Activated CD8-positive, alpha-beta memory T cell treated with anti-CD3 and anti-CD28 coated beads, Interleukin-2, amount 50 U/mL, for 1 hour (primary cell): ENCODE measurements around the gene CCDC24.

Experiments
- DNase-seq: peaks from one replicate; pipeline ENCODE4 v3.0.0-alpha.2; 2020; ENCODE audit errors: extremely low read depth

Gene CCDC24

DNA sequence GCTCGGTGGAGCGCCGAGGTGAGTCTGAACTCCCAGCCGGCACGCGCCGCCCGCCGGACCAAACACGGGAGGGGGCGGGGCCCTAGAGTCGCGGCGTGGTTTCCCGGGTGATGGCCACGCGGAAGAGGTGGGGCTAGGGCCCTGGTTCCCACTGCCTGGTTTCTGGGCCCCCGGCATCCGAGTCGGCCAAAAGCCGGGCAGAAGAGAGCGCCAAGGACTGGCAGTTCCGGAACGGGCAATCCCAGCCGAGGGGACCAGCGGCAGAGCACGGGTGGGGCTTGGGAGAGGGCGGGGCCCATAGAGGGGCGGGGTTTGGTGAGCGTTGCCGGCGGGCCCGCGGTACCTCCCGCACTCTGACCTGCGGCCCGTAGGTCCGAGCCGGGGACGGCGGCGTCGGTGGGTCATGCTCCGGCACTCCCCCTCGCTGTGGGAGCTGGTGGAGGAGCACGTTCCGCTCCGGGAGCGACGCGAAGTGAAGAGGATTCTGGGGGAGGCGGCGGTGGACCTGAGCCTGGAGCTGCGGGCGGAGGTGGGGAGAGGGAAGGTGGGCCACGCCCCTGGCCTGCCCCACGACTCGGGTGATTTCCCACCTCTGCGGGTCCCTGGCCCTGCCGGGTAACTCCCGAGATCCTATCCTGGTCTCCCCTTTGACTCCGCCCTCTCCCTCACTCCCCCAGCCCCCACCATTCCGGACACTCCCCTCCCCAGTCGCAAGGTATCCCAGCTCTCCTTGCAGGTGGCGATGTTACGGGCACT, at the start of gene CCDC24:
Gene CCDC24, plus strand, starts transcription at position 124 of the 756 bp plus-strand sequence. Its CDS starts 280 bp downstream, at position 404.
- no peak for DNase-seq

DNA sequence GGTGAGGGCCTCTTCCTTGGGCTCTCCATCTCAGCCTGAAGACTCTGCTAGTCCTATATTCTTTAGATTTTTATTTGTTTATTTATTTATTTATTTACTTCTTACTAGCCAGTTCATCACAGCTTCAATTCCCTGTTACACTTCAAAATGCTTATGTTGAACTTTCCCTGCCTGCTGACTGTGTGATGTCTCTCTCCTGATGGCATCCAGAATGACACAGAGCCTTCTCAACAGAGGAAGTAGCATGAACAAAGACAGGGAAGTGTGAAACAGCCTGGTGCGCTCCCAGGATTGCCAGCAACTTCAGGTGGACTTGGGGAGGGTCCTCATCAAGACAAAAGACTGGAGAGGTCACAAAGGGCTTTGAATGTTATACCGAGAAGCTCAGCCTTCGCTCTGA, 49.0 kb upstream of the CCDC24 start:
- no peak for DNase-seq

DNA sequence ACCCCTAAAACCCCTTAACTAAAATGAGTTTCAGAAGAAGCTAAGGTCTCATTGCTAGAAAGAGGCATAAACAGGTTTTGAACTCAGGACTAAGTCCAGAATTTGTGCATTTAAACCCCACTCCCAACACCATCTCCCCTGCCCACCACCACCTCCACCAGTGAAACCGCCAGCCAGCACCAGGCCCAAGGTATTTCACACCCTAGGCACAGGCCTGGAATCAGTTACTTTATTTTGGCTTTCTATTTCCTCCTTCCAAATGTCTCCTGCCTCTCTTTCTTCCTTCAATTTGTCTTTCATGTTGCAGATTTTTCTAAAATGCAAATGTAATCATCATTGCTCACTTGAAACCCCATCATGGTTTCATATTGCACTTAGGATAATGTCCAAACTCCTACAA, 46.5 kb upstream of the CCDC24 start:
- no peak for DNase-seq

DNA sequence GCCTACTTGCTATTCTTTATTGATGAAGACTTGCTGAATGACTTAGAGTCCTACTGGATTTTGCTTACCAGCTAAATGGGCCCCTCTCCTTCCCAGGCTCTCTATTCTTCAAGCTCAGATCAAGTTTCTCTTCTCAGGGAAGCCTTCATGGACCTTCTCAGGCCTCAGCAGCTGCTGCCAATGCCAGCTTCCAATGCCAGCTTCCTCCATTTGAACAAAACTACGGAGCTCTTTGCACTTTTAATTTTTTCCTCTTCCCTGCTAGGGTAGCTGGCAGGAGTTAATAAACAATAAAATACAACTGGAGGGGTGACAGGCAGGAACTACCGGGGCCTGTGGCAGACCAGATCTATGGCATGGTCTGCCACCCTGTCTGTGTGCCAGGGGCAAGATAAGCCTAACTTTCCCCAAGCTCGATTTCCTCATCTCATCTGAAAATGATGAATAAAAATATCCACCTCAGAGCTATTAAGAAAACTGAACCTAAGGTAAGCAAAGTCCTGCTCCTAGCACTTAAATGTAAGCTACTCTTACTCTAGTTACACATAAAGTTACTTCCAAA, 45.6 kb upstream of the CCDC24 start:
- DNase-seq = no peak

DNA sequence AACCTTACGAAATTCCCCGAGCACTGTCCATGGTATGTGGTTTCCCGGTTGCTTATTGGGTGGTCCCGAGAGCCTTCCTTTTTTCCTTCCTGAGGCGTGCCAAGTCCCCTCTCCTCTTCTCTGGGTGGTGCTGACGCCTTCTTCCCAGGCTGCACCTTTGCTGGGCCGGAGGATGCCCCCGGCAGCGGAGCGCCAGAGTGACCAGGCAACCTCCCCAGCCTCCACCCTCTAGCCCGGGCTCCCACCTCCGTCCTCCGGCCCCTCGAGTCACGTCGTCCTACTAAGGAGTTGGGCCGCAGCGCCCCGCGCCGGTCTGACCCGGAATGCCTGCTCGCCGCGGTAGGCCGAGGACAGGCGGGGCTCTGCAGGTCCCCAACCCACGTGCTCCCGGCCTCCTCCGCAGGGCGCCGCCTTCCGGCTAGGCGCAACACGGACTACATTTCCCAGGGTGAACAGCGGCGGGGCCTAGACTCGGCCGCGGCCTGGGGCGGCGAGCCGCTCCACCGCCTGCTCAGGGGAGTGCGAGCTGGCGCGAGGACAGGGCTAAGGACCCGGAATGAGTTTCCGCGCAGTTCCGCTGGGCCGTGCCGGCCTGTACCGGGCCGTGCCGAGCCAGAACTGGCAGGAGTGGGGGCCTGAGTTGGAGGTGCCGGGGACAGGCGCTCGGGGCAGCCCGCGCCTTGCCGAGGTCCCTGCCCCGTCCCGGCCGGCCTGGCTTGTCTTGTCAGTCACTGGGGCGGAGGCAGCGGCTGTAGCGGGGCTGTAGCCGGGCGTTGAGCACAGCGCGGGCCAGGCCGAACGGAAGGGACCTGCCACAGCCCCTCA, 45.0 kb upstream of the CCDC24 start, which contains the start of gene IPO13:
Gene IPO13, plus strand, starts transcription at position 715 of the 825 bp plus-strand sequence. CDS start 651 bp downstream, outside the sequence.
- peak; percentile 78 for DNase-seq

DNA sequence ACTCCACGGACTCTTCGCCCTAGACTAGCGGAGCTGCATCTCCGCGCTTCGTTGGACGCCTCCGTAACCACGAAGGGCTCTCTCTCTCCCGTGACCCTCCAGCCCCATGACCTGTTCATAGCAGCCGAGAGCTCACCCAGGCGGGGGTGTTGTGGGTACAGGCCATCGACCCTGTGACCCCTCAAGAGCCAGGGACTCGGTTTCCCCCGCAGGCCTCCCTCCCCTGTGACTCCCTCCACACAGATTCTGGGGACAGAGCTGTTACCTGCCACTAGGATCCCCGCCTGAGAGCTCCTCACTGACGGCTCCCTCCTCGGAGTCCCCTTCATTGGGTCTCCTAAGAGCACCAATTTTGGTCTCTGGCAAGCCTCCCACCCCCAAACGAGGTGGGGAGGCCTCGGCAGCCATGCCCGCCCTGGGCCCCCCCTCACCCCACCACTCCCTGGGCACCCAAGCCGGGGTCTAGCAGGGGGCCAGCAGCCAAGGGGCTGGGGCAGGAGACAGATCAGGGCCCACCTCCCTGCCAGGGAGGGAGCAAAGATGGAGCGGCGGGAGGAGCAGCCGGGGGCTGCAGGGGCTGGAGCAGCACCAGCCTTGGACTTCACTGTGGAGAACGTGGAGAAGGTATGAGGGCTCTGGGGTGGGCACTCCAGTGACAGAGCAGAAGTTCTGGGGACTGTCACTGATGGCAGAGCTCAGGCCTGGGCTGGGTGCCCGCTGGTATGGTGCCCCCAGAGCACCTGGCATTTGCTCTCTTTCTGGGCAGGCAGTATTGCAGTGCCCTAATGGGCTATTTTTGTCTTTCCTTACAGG, 44.1 kb upstream of the CCDC24 start:
- DNase-seq = no peak

DNA sequence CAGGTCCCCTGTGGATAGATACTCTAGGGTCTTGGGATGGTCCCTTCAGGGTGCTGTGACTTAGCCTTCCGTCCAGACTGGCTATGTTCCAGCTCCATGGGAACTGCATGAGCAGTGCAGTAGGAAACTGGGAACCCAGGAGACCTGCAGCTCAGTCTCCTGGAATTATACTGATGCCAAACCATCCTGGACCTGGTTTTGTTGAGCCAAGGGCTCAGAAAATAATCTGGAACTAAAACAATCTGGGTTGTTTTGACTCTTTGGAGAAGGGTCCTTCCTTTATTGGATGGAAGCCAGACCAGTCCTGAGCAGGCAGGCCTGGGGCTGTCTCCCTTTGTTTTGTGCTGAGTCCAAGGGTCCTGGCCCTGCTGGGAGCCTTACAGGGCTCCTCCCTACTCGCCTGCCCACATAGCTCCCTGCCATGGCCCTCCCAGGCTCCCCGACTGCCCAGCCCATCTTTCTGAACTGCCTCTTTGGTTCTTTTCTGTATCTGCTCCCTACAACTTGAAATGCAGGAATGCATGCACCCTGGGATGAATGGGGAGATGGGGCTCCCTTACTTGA, 43.4 kb upstream of the CCDC24 start:
- DNase-seq = no peak

DNA sequence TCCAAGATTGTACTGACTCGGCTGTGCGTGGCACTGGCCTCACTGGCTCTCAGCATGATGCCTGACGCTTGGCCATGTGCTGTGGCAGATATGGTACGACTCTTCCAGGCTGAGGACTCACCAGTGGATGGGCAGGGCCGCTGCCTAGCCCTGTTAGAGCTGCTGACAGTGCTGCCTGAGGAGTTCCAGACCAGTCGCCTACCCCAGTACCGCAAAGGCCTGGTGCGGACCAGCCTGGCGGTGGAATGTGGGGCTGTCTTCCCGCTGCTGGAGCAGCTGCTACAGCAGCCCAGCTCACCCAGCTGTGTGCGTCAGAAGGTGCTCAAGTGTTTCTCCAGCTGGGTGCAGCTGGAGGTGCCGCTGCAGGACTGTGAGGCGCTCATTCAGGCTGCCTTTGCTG, 41.7 kb upstream of the CCDC24 start:
- DNase-seq = no peak

DNA sequence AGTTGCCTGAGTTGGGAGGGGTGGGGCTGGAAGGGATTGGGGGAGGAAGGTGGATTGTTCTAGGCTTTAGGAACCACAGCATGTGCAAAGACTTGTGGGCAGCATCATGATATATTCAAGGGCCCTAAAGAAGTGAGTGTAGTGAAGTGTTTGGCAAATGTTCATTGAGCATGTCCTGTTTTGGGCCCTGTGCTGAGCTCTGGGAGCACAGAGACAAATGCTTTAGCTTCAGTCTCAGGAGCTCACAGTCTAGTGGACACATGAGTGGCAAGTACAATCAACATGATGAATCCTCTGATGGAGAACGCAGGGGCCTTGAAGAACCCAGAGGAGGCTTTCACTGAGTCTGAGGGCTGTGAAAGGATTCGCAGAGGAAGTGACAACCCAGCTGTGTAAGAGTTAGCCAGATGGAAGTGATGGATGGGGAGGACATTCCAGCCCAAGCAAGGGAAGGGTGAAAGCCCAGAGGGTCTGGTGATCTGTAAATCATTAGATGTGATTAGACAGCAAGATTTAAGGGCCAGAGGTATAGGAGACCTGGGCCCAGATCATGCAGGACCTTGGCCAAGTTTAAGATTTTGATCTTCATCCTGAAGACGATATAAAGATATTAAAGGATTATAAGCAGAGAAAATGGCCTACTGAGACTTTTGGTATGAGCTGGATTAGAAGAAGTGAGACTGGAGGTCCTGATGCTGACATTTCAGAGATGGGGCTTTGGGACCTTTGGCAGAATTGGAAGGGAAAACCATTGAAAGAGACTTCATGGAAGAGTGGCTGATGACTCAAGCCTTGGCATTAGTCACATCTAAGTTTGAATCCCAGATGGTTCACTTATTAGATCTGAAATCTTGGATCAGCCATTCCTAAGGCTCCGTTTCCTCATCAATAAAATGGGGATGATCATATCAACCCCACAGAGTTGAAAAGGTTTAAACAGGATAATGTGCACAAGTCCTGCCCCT, 40.1 kb upstream of the CCDC24 start:
- no peak for DNase-seq

DNA sequence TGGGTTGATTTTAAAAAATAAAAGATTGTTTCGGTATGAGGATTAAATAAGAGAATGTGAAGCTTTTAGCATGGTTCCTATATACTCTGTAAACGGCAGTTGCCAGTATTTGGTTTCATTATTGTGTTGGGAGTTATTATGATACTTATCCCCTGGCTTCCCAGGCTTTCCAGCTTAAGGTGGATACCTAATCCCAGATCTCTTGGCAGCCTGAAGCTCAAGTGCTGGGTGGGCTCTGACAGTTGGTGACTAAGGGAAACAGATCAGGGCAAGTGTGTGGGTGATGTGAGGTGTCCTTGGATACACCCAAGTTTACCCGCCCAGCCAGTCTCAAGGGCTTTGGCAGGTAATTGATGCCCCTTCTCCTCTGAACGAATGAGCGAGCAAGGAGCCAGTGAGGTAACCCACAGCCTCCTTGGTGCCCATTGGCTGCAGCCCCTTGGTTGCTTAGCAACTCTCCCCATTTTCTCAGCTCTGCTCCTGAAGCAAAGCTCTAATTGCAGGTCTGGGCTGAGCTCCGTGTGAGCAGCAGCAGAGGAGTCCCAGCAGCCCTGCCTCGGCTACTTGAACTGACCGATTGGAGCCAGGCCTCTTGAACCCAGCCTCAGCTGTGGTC, 38.6 kb upstream of the CCDC24 start:
- no peak for DNase-seq

DNA sequence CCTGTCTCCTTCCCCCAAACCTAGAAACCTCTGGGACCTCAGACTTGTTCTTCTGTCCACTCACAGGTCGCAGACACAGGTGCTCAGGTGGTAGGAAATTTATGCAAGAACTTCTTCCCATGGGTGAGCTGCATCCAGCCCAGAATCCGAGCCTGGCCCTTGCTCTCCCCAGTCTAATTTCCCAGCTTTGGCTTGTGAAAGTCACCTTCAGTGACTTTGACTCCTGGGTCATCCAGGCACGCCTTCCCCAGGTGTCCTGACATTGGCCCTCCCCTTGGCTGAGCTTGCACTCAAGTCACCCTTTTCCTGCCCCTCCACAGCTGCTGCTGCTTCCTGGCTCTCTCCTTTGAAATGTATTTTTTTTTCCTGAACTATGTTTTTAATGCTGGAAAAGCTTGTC, 38.0 kb upstream of the CCDC24 start:
- no peak for DNase-seq

DNA sequence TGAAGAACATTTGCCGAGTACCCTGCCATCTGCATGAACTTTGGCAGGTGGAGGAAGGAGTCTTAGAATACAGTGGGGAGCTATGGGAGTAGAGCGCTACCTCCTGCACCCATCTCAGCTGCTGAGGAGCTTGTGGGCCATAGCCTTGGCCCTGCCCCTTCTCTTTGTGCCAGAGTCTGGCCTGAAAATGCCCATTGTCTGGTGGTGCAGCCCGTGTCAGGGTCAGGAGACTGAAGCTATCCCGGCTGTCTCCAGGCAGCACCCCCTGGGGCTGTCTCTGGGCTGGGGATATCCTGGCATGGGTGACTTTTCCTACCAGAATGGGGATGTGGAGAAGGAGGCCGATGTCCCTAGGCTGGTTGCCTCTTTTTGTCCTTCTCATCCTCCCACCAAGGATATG, 37.4 kb upstream of the CCDC24 start:
- no peak for DNase-seq

DNA sequence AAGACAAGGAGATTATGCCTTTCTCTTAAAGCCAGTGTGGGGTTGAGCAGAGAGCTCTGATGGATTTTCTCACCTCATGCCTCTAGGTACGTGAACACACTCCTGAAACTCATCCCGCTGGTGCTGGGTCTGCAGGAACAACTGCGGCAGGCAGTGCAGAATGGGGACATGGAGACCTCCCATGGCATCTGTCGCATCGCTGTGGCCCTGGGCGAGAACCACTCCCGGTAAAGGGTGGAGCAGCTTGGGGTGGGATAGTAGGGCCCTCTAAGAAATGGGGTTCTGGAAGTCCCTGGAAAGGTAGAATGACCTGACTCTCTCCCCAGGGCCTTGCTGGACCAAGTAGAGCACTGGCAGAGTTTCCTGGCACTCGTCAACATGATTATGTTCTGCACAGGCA, 35.2 kb upstream of the CCDC24 start:
- DNase-seq = no peak

DNA sequence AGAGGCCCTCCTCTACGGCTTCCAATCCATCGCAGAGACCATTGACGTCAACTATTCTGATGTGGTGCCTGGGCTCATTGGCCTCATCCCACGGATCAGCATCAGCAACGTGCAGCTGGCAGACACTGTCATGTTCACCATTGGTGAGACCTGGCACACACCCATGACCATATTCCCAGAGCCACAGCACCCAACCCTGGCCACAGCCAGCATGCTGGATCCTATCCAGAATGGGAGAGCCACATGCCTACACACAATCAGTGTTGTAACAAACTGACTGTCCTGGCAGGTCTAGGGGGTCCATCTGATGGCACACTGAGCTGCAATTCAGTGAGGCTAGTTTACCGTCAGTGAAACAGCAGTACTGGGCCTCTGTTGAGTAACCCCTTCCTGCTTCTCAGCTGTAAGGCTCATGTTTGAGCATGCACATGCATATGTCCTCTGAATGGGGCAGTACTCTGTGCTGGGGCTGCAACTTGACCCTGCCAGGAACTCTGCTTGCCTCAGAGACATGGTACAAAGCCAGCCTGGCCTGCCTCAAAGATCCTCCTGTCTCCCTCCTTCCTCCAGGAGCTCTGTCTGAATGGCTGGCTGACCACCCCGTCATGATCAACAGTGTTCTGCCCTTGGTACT, 33.9 kb upstream of the CCDC24 start:
- no peak for DNase-seq

DNA sequence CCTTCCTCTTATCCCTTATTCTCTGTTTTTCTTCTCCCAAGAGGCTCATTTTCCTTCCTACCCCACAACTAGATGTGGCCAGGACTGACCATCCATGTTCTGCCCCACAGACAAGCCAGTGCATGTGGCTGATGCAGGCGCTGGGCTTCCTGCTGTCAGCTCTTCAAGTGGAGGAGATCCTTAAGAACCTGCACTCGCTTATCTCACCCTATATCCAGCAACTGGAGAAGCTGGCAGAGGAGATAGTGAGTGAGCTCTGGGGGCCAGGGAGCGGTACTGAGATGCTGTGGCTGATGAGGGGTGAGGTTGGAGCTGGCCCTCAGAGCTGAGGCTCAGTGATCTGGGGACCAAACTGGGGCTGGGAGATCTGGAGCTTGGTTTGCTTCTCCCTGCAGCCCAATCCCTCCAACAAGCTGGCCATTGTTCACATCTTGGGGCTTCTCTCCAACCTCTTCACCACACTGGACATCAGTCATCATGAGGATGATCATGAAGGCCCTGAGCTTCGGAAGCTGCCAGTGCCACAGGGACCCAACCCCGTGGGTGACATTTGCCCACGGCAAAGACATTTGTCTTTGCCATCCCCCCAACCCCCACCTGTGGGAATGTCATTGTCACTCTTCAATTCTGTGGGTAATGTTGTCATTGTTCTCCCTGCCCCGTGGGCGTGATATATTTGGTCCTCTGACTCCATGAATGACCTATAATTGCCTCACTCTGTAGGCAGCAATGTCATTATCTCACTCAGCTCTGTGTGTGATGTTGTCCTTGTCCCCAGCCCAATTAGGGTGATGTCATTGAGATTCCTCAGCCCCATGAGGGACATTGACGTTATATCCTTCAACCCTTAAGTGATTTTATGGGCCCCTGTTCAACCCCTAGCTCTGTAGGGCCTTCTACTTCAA, 32.8 kb upstream of the CCDC24 start:
- no peak for DNase-seq

DNA sequence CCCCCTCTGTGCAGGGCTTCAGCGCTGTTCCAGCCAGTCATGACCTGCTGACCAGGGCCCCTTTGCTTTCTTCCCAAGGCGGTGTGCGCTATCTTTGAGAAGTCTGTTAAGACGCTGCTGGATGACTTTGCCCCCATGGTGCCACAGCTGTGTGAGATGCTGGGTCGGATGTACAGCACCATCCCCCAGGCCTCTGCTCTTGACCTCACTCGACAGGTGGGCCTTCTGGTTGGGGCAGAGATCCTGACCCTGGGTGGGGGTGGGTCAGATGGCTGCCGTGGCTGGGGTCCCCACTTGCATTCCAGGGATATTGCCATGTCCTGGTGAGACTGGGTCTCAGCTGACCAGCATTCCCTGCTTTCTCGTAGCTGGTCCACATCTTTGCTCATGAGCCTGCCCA, 30.6 kb upstream of the CCDC24 start:
- no peak for DNase-seq

DNA sequence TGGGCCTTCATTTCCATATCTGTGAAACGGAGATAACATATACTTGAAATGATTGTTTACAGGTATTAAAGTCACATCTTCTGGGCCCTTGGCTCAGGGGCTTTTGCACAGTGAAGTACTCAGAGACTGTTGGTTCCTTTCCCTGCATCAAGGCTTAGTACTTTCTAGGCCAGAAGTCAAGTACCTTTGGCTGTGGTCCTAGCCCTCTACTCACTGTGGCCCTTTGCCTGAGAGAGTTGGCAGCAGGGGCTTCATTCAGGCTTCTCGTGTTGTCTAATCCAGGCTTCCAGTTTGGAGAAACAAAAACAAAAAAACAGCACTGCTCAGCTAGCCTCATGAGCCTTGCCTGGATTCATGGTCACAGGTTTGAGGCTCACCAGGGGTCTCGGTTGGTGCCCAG, 29.7 kb upstream of the CCDC24 start:
- no peak for DNase-seq

DNA sequence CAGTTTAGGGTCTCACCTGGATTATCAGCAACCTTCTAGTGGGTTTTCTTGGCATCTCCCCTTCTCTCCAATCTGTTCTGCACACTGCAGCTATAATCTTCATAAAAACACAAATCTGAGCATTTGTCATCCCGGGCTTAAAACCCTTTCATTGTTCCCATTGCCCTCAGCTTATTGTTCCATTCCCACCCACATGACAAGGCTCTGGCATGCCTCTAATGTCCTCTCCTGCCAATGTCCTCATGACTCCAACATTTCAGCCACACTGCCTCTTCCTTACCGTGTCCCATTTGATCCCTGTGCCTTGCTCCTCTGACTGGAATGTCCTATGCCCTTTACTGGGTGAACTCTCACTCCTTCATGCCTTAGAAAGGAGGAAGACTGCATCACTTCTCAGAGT, 29.1 kb upstream of the CCDC24 start:
- DNase-seq = no peak
